ENCODE data around the gene PRKAG2. TPM values are rescaled to one million over a fixed set of nuclear protein-coding genes. Genes with fewer than 3 reads are reported as not detected.

The PRKAG2 gene
- total RNA-seq, 4 donors from 2014 or later: 25.1 to 57.8 (median 46.7) TPM

GRCh38 chr7:151590071-151590849 is 286.7 kb downstream of the PRKAG2 start:
- TF ChIP-seq CTCF (IDR thresholded peaks at IDR 0.05) (no peak), POLR2A (IDR thresholded peaks at IDR 0.05) (no peak), POLR2AphosphoS5 (IDR thresholded peaks at IDR 0.05) (no peak), EP300 (IDR thresholded peaks at IDR 0.05; ENCODE audit: low read depth) (no peak)
- peaks cover 0 to under 1% (median under 1%) of the 10 kb centered on the region in 4 donors for H3K4me1 ChIP-seq
- DNase-seq: peak; percentile 25
- H3K4me3 ChIP-seq: no peak overlapping the region
- intact Hi-C loops (cut with DNase I; ENCODE audit: low total_unique reads) (no loop called here), in situ Hi-C loops (cut with MboI; ENCODE audit: low pct_ligation_motif_present in 1 of 4, low pct_unique_long_range_greater_than_20kb in 1 of 4, low sequenced_read_pairs in 3 of 4) (no loop called here)
- peaks cover 0 to 9% (median 4%) of the 10 kb centered on the region in 4 donors for H3K36me3 ChIP-seq
- no peaks in the 10 kb centered on the region for H3K9me3 ChIP-seq
- H3K27me3 ChIP-seq: no peaks in the 10 kb centered on the region
- 84% methylated on average over 13 of the region's 13 CpGs; no CpG with 5 or more reads in 1 of the 2 donors for WGBS, 2 donors (ENCODE audit: low coverage in 1 of 2)
- H3K27ac ChIP-seq: peak overlapping the region in 1 of 4 donors; percentile 8

GRCh38 chr7:151588982-151589381 is 287.9 kb downstream of the PRKAG2 start:
- WGBS, 2 donors (ENCODE audit: low coverage in 1 of 2): 97% methylated on average over 9 of the region's 9 CpGs; no CpG with 5 or more reads in 1 of the 2 donors
- TF ChIP-seq EP300 (IDR thresholded peaks at IDR 0.05; ENCODE audit: low read depth): no peak
- no peak for TF ChIP-seq CTCF (IDR thresholded peaks at IDR 0.05)
- no peak for TF ChIP-seq POLR2A (IDR thresholded peaks at IDR 0.05)
- no peak for TF ChIP-seq POLR2AphosphoS5 (IDR thresholded peaks at IDR 0.05)
- no peak overlapping the region for H3K4me3 ChIP-seq
- in situ Hi-C loops (cut with MboI; ENCODE audit: low pct_ligation_motif_present in 1 of 4, low pct_unique_long_range_greater_than_20kb in 1 of 4, low sequenced_read_pairs in 3 of 4): no loop called here
- no peaks in the 10 kb centered on the region for H3K4me1 ChIP-seq
- intact Hi-C loops (cut with DNase I; ENCODE audit: low total_unique reads): no loop called here
- no peak overlapping the region for H3K27ac ChIP-seq
- H3K36me3 ChIP-seq: peaks cover 0 to 8% (median 2%) of the 10 kb centered on the region in 4 donors
- no peak for DNase-seq
- no peaks in the 10 kb centered on the region for H3K9me3 ChIP-seq
- no peaks in the 10 kb centered on the region for H3K27me3 ChIP-seq

GRCh38 chr7:151586531-151587260 is 290.2 kb downstream of the PRKAG2 start:
- no peaks in the 10 kb centered on the region for H3K9me3 ChIP-seq
- intact Hi-C loops (cut with DNase I; ENCODE audit: low total_unique reads): no loop called here
- no peak for TF ChIP-seq POLR2AphosphoS5 (IDR thresholded peaks at IDR 0.05)
- no peaks in the 10 kb centered on the region for H3K27me3 ChIP-seq
- no peak overlapping the region for H3K4me3 ChIP-seq
- H3K36me3 ChIP-seq: no peaks in the 10 kb centered on the region
- WGBS, 2 donors (ENCODE audit: low coverage in 1 of 2): 91 to 94% methylated on average over 12 to 14 of the region's 14 CpGs
- H3K4me1 ChIP-seq: no peaks in the 10 kb centered on the region
- no peak overlapping the region for H3K27ac ChIP-seq
- DNase-seq: no peak
- in situ Hi-C loops (cut with MboI; ENCODE audit: low pct_ligation_motif_present in 1 of 4, low pct_unique_long_range_greater_than_20kb in 1 of 4, low sequenced_read_pairs in 3 of 4): no loop called here

- TF ChIP-seq EP300 (IDR thresholded peaks at IDR 0.05; ENCODE audit: low read depth): no peak
- no peak for TF ChIP-seq CTCF (IDR thresholded peaks at IDR 0.05)
- TF ChIP-seq POLR2A (IDR thresholded peaks at IDR 0.05): no peak
- no peak for TF ChIP-seq POLR2AphosphoS5 (IDR thresholded peaks at IDR 0.05)
- in situ Hi-C loops (cut with MboI; ENCODE audit: low pct_ligation_motif_present in 1 of 4, low pct_unique_long_range_greater_than_20kb in 1 of 4, low sequenced_read_pairs in 3 of 4): no loop called here
- no peaks in the 10 kb centered on the region for H3K4me1 ChIP-seq
- intact Hi-C loops (cut with DNase I; ENCODE audit: low total_unique reads): no loop called here
- no peak for DNase-seq
- 79 to 90% methylated on average over 4 to 18 of the region's 18 CpGs for WGBS, 2 donors (ENCODE audit: low coverage in 1 of 2)
- no peak overlapping the region for H3K27ac ChIP-seq
- H3K4me3 ChIP-seq: no peak overlapping the region
- no peaks in the 10 kb centered on the region for H3K27me3 ChIP-seq
- H3K36me3 ChIP-seq: no peaks in the 10 kb centered on the region
- no peaks in the 10 kb centered on the region for H3K9me3 ChIP-seq
Observed at GRCh38 chr7:151585744-151586393, 291.0 kb downstream of the PRKAG2 start.

Measured in transverse colon (tissue), 4 donors.